SK-N-MC (cell line): ENCODE measurements around the gene RDH16.

Experiments
- EZH2 ChIP-seq: fragments of 200-600 bp; sonication (generic); IDR thresholded peaks from one replicate; pipeline ENCODE4 v1.6.1; 2017; ENCODE audit warnings: antibody characterized with exemption
- FOXP2 ChIP-seq: optimal IDR thresholded peaks from 2 replicates; pipeline ENCODE3; 2011; ENCODE audit warnings: mild to moderate bottlenecking, moderate library complexity; ENCODE audit not compliant: insufficient read depth; ENCODE audit errors: extremely low read length, control extremely low read depth
- POLR2AphosphoS5 ChIP-seq: IDR thresholded peaks from 2 replicates; pipeline ENCODE4 v1.6.1; 2012; ENCODE audit warnings: mild to moderate bottlenecking, low read depth, low read length, borderline replicate concordance

DNA sequence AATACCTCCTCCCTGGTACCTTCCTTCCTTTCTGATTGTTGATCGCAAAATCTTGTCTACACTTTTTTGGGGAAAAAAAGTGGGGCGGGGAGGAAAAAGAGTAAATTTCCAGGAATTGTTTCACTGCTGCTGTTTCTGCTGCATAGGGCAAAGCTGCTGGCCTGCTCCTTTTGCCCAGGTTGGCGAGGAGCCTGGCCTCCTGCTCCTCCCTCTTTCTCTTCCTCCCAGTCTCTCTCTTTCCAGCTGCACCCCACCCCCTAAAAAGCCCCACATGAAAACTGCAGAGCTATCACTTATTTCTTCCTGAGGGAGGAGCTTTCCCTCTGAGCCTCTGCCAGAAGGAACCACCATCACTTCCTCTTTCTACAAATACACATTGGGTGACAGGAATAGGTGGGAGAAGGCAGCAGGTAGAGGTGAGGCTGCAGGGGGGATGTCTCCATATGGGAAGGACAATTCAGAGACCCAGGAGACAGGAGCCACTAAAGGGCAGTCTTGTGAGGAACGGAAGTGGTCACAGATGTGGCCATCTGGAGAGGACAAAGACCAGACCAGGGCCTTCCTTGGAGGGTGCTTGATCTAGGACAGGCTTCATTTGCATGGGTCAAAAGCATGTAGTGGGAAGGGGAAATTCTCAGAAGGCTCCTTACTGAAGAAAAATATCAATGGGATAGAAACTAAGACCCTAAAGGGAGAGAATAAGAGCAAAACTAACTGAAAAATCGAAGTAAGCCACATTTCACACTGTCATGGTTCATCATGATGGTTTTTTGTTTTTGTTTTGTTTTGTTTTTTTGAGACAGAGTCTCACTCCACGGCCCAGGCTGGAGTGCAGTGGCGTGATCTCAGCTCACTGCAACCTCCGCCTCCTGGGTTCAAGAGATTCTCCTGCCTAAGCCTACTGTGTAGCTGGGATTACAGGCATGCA, 34.2 kb upstream of the RDH16 start:
- TF ChIP-seq POLR2AphosphoS5 (no peak), EZH2 (no peak), FOXP2 (no peak)
